SIG-M5 (cell line): ENCODE results near the gene SP2.

ENCODE experiments used
- DNase-seq: peaks from one replicate; lab custom pipeline; 2025; lab: John Stamatoyannopoulos, UW

The SP2 gene

GRCh38 chr17:47949197-47949759 is 53.2 kb downstream of the SP2 start:
- DNase-seq = no peak

GRCh38 chr17:47949946-47950345 is 53.9 kb downstream of the SP2 start:
- DNase-seq = no peak

GRCh38 chr17:47950448-47950847 is 54.4 kb downstream of the SP2 start:
- no peak for DNase-seq

- DNase-seq = no peak
Measured at GRCh38 chr17:47952171-47953021, 56.4 kb downstream of the SP2 start.

GRCh38 chr17:47953909-47954308 is 57.9 kb downstream of the SP2 start:
- no peak for DNase-seq

GRCh38 chr17:47955497-47956461 is 59.7 kb downstream of the SP2 start:
- no peak for DNase-seq

GRCh38 chr17:47956791-47957590 is 61.0 kb downstream of the SP2 start:
- no peak for DNase-seq

- DNase-seq = no peak
Measured at GRCh38 chr17:47957591-47958490, 61.8 kb downstream of the SP2 start, which contains the start of gene PRR15L. Gene PRR15L, minus strand, starts transcription at chr17:47957883. Its CDS starts 4,649 bp downstream, at chr17:47953234.

GRCh38 chr17:47959825-47960655 is 64.0 kb downstream of the SP2 start:
- no peak for DNase-seq

GRCh38 chr17:47961406-47961805 is 65.4 kb downstream of the SP2 start:
- no peak for DNase-seq

- no peak for DNase-seq
Measured at GRCh38 chr17:47962901-47963300, 66.9 kb downstream of the SP2 start.

GRCh38 chr17:47964856-47965255 is 68.8 kb downstream of the SP2 start:
- no peak for DNase-seq

GRCh38 chr17:47966079-47966519 is 70.1 kb downstream of the SP2 start:
- DNase-seq = no peak

- no peak for DNase-seq
Measured at GRCh38 chr17:47967607-47968252, 71.7 kb downstream of the SP2 start.

- no peak for DNase-seq
Measured at GRCh38 chr17:47968836-47969235, 72.8 kb downstream of the SP2 start.

- no peak for DNase-seq
Measured at GRCh38 chr17:47969930-47970724, 74.1 kb downstream of the SP2 start.

- DNase-seq = peak; percentile 96
Measured at GRCh38 chr17:47970725-47971499, 74.9 kb downstream of the SP2 start, which contains the start of gene CDK5RAP3. Gene CDK5RAP3, plus strand, starts transcription at chr17:47971113. Its CDS starts 34 bp downstream, at chr17:47971147.
